ENCODE measurements around the gene MSH3.
"Not testable (repeated sequence)": the region's sequence is repeated elsewhere in the genome, so short reads cannot be mapped to it uniquely, and the experiment has no call there.

MSH3 gene

GRCh38 chr5:80799041-80799440, 144.6 kb downstream of the MSH3 start:
- DNase-seq = no peak

GRCh38 chr5:80799573-80799972, 145.1 kb downstream of the MSH3 start:
- DNase-seq = no peak

GRCh38 chr5:80804332-80804731, 149.9 kb downstream of the MSH3 start:
- no peak for DNase-seq

GRCh38 chr5:80805038-80805437, 150.6 kb downstream of the MSH3 start:
- DNase-seq = no peak

DNA sequence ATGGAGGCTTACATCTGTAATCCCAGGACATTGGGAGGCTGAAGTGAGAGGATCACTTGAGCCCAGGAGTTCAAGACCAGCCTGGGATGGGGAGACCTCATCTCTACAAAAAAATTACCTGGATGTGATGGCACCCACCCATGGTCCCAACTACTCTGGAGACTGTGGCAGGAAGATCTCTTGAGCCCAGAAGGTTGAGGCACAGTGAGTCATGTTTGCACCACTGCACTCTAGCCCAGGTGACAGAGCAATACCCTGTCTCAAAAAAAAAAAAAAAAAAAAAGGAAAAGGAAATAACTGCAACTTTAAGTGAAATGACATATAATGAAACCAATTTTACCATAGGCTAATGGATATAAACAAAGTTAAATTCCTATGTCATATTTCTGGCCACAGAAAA, 152.5 kb downstream of the MSH3 start:
- no peak for DNase-seq

DNA sequence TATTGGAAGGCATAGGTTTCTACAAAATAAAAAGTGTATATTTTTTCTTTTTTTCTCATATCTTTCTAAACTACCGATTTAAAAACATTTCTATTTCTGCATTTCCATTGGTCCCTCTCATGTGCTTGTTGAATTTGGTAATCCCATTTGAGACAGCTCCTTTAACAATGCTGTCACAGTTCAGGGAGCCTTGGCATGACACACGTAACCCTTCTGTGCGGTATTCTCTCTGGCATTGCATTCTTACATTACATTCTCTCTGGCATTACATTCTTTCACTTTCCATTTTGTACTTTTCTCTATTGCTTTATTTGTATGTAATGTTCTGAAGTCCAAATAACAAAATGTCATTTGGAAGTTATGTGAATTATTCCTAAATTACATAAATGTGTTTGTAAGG, 155.0 kb downstream of the MSH3 start:
- DNase-seq = no peak

DNA sequence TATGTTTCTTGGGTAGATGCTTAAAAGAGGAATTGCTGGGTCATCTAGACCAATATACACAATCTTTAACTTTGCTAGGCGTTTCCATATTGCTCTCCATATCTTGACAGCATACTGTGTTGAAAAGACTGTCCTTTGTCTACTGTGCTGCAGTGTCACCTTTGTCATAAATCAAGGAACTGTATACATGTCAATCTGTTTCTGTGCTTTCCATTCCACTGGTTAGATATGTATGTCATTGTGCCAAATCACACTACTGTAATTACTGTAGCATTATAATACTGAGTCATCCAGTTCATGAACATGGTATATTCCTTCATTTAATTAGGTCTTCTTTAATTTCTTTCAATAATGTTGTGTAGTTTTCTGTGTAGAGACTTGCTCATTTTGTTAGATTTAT, 156.0 kb downstream of the MSH3 start:
- DNase-seq = no peak

DNA sequence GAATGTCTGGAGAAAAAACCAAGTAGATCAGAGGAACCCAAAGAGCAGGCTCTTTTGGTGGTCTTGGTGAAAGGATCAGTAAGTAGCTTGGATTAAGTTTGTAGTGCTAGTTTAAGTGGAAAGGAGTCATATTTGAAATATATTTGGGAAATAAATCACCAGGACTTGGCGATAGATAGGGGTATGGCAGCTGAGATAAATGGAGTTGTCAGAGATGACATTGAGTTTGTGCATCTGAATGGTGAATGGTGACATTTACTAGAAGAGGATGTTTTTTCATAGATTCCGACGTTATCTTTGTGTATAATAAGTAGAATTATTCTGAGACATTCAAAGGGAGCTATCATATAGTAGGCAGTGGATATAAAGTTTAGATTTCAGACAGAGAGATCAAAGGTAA, 162.1 kb downstream of the MSH3 start:
- no peak for DNase-seq

DNA sequence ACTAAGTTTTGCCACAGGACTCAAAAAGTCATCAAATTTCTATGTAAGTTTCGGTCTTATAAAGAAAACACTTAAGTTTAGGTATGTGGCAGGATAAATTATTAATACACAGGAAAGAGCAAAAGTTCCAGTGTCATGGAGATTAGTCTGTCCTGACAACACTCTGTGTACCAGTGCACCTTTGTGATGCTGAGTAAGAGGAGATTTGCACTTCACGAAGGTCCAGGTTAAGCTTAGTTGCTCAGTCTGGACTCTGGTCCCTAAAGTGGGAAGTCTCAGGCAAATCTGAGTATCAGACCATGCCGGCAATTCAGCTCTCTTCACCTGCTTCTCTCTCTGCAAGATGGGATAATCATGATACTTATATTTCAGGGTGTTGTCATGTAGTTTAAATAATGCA, 166.2 kb downstream of the MSH3 start:
- no peak for DNase-seq

DNA sequence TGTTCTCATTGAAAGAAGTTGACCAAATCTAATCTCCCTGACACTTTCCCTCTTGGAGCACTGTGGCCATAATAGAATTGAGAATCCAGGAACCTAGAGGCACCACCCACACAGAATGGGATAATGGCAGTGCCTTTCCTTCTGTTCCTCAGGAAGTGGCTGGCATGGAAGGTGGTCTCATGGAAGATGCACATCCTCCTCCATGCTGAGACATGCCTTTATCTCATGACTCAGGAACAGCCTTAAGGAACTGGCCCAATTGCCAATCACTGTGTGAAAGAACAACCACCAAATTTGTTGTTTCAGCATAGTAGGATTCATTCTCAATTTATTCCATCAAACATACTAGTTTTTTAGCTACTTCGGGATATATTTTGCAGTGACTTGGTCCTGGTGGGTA, 168.2 kb downstream of the MSH3 start:
- DNase-seq = no peak

DNA sequence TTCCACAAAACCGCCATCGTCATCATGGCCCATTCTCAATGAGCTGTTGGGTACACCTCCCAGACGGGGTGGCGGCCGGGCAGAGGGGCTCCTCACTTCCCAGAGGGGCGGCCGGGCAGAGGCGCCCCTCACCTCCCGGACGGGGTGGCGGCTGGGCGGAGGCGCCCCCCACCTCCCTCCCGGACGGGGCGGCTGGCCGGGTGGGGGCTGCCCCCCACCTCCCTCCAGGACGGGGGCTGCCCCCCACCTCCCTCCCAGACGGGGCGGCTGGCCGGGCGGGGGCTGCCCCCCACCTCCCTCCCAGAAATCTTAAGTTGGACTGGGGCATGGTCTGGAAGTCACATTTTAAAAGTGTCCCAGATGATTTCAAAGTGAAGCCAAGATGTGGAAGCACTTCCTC, 169.7 kb downstream of the MSH3 start:
- DNase-seq = not testable (repeated sequence)

DNA sequence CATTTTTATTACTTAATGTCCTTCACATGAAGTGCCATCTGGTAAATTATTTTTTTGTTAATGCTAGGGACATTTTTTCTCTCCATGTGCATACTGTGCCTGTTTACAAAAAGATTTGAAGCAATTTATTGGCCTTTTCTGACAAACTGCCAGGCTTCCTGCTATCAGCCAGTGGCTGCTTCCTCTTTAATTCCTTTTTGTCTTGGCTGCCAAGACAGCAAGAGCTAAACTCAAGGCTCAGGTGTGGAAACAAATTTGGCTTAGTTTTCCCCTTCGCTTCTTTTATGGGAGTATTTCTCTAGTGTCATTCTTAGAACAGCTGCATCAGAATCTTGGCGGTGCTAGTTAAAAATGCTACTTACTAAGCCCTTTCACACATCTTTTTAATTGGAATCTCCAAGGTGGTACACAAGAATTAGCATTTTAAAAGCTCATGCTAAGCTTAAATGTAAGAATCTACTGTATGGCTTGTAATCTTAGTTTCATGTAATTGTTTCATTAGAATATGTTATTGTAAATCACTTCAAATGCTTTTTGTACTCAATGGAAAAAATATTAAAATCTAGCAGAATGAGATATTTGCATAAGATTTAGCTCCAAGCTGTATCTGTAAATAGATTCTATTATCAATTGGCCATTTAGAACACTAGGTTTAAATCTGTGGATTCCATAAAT, 171.5 kb downstream of the MSH3 start:
- DNase-seq = no peak

- no peak for DNase-seq
Observed at GRCh38 chr5:80834710-80835109, 180.3 kb downstream of the MSH3 start.

GRCh38 chr5:80835128-80835527, 180.7 kb downstream of the MSH3 start:
- DNase-seq = no peak

- peak in 1 of 2 experiments; percentile 11 for DNase-seq
Observed at GRCh38 chr5:80837679-80838078, 183.2 kb downstream of the MSH3 start.

- not testable (repeated sequence) for DNase-seq
Observed at GRCh38 chr5:80841026-80841797, 186.8 kb downstream of the MSH3 start.

DNA sequence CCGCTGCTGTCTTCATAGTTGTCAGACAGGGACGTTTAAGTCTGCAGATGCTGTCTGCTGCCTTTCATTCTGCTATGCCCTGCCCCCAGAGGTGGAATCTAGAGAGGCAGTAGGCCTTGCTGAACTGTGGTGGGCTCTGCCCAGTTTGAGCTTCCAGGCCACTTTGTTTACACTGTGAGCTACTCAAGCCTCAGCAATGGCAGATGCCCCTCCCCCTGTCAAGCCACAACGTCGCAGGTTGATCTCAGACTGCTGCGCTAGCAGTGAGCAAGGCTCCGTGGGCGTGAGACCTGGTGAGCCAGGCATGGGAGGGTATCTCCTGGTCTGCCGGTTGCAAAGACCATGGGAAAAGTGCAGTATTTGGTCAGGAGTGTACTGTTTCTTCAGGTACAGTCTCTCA, 192.0 kb downstream of the MSH3 start:
- DNase-seq = not testable (repeated sequence)

DNA sequence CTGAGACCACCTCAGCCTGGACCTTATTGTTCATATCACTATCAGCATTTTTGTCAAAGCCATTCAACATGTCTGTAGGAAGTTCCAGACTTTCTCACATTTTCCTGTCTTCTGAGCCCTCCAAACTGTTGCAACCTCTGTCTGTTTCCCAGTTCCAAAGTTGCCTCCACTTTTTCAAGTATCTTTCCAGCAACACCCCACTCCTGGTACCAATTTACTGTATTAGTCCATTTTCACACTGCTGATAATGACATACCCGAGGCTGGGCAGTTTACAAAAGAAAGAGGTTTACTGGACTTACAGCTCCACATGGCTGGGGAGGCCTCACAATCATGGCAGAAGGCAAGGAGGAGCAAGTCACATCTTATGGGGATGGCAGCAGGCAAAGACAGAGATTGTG, 195.7 kb downstream of the MSH3 start:
- DNase-seq = not testable (repeated sequence)

DNA sequence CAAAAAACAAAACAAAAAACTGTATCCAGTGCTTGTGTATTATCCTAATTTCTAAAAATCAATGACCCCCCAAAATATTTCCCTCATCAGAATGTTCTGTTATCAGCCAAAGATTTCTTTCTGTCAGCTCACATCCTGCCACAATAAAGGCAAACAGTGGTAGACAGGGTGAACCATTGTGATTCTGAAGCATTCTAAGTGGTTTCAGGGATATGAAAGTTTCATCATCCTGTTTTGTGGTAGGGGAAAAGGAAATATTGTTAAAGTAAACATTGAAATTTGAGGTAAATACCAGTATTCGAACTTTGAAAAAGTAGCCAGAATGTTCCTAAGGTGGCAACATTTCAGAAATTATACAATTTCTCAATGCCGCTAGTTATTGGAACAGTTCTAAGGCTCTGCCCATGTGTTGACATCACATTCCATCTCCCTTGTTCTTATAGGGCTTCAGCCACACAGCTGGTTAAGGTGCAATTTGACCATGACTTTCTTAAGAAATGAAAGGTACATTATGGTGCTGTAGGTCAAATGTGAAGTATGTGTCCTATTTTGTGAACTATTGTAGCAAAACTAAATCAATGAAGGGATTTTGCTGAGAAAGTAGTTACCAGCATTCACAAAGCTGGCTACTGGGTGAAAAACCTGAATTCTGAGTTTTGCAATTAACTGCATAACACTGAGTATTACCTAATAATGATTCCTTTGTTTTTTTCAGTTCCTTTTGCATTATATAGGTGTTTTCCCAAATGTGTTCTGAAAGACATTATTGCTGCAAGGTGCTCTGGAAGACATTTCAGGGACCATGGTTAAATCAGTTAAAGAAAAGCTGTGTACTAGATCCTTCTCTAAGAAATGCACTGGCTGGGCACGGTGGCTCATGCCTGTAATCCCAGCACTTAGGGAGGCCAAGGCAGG, 198.1 kb downstream of the MSH3 start:
- DNase-seq = no peak

DNA sequence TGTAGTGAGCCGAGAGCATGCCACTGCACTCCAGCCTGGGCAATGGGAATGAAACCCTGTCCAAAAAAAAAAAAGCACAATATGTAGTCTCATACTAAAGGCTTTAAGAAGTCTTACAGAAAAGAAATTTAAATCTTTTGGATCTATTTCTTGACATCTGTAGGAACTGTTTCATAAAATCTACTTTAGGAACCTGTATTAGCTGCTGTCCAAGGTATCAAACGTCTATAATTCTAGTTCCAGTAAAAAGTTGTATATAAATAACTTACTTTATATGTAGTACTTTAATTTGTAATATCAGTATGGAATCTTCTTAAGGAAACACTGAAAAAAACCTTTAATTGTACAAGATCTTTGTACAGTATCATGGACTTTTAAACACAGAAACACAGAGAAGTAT, 199.0 kb downstream of the MSH3 start:
- no peak for DNase-seq

GRCh38 chr5:80854583-80854982, 200.1 kb downstream of the MSH3 start:
- DNase-seq = no peak

DNA sequence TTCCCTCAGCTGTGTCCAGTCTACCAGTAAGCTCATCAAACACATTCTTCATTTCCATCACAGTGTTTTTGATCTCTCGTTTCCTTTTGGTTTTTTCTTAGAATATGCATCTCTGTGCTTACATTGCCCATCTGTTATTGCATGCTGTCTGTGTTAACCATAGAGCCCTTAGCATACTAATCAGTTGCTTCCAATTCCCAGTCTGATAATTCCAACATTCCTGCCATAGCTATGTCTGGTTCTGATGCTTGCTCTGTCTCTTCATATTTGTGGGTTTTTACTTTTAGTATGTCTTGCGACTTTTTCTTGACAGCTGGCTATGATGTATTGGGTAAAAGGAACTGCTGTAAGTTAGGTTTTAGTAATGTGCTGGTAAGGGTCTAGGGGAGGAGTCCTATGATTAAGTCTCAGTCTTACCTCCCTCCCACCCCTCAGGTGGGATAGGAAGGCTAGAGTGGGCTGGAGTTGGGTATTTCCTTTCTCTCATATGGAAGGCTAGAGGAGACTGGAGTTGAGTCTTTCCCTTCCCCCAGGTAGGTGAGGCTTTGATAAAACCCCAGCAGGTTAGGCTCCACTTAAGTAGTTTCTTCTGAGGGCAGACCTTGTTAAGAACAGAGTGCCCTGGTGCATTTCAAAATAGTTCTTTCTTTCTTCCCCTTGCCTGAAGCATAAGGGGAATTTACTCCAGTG, 206.6 kb downstream of the MSH3 start:
- no peak for DNase-seq

DNA sequence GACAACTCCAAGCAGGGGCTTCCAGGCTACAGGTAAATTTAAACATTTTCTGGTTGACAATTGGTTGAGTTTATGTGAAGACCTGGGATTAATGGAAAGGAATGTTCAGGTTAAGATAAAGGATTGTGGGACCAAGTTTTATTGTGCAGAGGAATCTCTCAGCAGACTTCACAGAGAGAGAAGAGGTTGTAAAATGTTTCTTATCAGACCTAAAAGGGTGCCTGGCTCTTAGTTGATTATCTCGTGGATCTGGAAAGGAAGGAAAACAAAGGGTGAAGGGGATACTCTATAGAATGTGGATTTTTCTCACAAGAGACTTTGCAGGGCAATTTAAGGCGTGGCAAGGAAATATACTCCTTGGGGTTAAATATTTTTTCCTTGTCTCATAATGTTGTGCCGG, 209.3 kb downstream of the MSH3 start:
- DNase-seq = no peak

All from activated CD4-positive, alpha-beta T cell treated with anti-CD3 and anti-CD28 coated beads, Interleukin-2, amount 50 U/mL, for 48 hours (primary cell).